Loucy (cell line): ENCODE data around the gene KCNV2.

ENCODE experiments used
- H2AFZ ChIP-seq: fragments of 200-600 bp; sonication (generic); 2 replicates; pipeline ENCODE4 v1.6.0; 2016; ENCODE audit warnings: antibody characterized with exemption, mild to moderate bottlenecking, low read length, moderate library complexity
- H3F3A ChIP-seq: fragments of 200-600 bp; 2 replicates; pipeline ENCODE4 v1.6.0; 2016; ENCODE audit warnings: antibody characterized with exemption, low read depth, mild to moderate bottlenecking
- H3K27me3 ChIP-seq: fragments of 200-600 bp; sonication (generic); 2 replicates; pipeline ENCODE4 v1.6.1; 2014; ENCODE audit warnings: low read length, mild to moderate bottlenecking; ENCODE audit not compliant: insufficient read depth, poor library complexity, severe bottlenecking
- H3K36me3 ChIP-seq: fragments of 200-600 bp; sonication (generic); 2 replicates; pipeline ENCODE4 v1.6.1; 2016; ENCODE audit warnings: low read length; ENCODE audit not compliant: insufficient read depth
- H3K4me1 ChIP-seq: fragments of 200-600 bp; sonication (generic); 2 replicates; pipeline ENCODE4 v1.5.1; 2014; ENCODE audit warnings: low read length, mild to moderate bottlenecking; ENCODE audit not compliant: insufficient read depth, poor library complexity, severe bottlenecking
- H3K4me2 ChIP-seq: fragments of 200-600 bp; sonication (generic); 2 replicates; pipeline ENCODE4 v1.6.0; 2014; ENCODE audit warnings: antibody characterized with exemption, low read length, low read depth, mild to moderate bottlenecking; ENCODE audit not compliant: poor library complexity, severe bottlenecking
- H3K4me3 ChIP-seq: fragments of 200-600 bp; sonication (generic); 2 replicates; pipeline ENCODE4 v1.5.1; 2014; ENCODE audit warnings: low read length, mild to moderate bottlenecking, mixed read lengths; ENCODE audit not compliant: poor library complexity, severe bottlenecking
- H3K79me2 ChIP-seq: fragments of 200-600 bp; sonication (generic); 2 replicates; pipeline ENCODE4 v1.6.1; 2014; ENCODE audit warnings: low read length; ENCODE audit not compliant: insufficient read depth
- H3K9ac ChIP-seq: fragments of 200-600 bp; sonication (generic); 2 replicates; pipeline ENCODE4 v1.6.0; 2014; ENCODE audit warnings: mild to moderate bottlenecking, low read depth, low read length, moderate library complexity; ENCODE audit not compliant: poor library complexity, severe bottlenecking
- H3K9me2 ChIP-seq: fragments of 200-600 bp; sonication (generic); replicated peaks from 2 replicates; pipeline ENCODE4 v1.6.1; 2016; ENCODE audit warnings: low read depth, low read length, mixed read lengths
- H3K9me3 ChIP-seq: fragments of 200-600 bp; sonication (generic); 2 replicates; pipeline ENCODE4 v1.6.1; 2014; ENCODE audit warnings: mild to moderate bottlenecking, antibody characterized with exemption, low read length, low read depth; ENCODE audit not compliant: insufficient read depth
- H4K20me1 ChIP-seq: fragments of 200-600 bp; sonication (generic); 2 replicates; pipeline ENCODE4 v1.6.0; 2014; ENCODE audit warnings: antibody characterized with exemption, low read length, mild to moderate bottlenecking; ENCODE audit not compliant: insufficient read depth, poor library complexity, severe bottlenecking
- CTCF ChIP-seq: fragments of 200-600 bp; sonication (generic); conservative IDR thresholded peaks from 2 replicates; pipeline ENCODE4 v1.5.1; 2014; ENCODE audit warnings: mild to moderate bottlenecking, antibody characterized with exemption, low read length
- EZH2phosphoT487 ChIP-seq: fragments of 200-600 bp; IDR thresholded peaks from 2 replicates; pipeline ENCODE4 v1.6.1; 2018; ENCODE audit warnings: antibody characterized with exemption, mild to moderate bottlenecking, moderate library complexity, borderline replicate concordance

KCNV2 gene

GRCh38 chr9:2720179-2720654 is 2.9 kb downstream of the KCNV2 start:
- H3K9me2 ChIP-seq, result no peaks in the 10 kb centered on the region
- H3K36me3 ChIP-seq, result no peaks in the 10 kb centered on the region
- H2AFZ ChIP-seq, result no peak overlapping the region
- H3K9me3 ChIP-seq, result no peaks in the 10 kb centered on the region
- H3K27me3 ChIP-seq, result no peaks in the 10 kb centered on the region
- no peaks in the 10 kb centered on the region for H3K4me1 ChIP-seq
- H4K20me1 ChIP-seq, result no peaks in the 10 kb centered on the region
- H3F3A ChIP-seq, result no peaks in the 10 kb centered on the region
- no peak overlapping the region for H3K4me3 ChIP-seq
- H3K4me2 ChIP-seq, result no peak overlapping the region
- TF ChIP-seq EZH2phosphoT487 (no peak), CTCF (no peak)
- H3K79me2 ChIP-seq, result no peaks in the 10 kb centered on the region
- H3K9ac ChIP-seq, result no peak overlapping the region

GRCh38 chr9:2722715-2723114 is 5.4 kb downstream of the KCNV2 start:
- H3K36me3 ChIP-seq, result no peaks in the 10 kb centered on the region

GRCh38 chr9:2723376-2724065 is 6.2 kb downstream of the KCNV2 start:
- H3F3A ChIP-seq, result no peaks in the 10 kb centered on the region
- H3K9me3 ChIP-seq, result no peaks in the 10 kb centered on the region
- TF ChIP-seq EZH2phosphoT487, result no peak
- no peak for TF ChIP-seq CTCF
- no peaks in the 10 kb centered on the region for H3K27me3 ChIP-seq
- peak overlapping the region; percentile 82; the same call in 1 of the 2 replicates for H2AFZ ChIP-seq
- H3K79me2 ChIP-seq, result no peaks in the 10 kb centered on the region
- no peak overlapping the region for H3K4me2 ChIP-seq
- no peaks in the 10 kb centered on the region for H3K9me2 ChIP-seq
- H3K36me3 ChIP-seq, result no peaks in the 10 kb centered on the region
- H3K9ac ChIP-seq, result no peak overlapping the region
- no peak overlapping the region for H3K4me3 ChIP-seq
- H3K4me1 ChIP-seq, result peaks cover 4% of the 10 kb centered on the region
- no peaks in the 10 kb centered on the region for H4K20me1 ChIP-seq

More at GRCh38 chr9:2722715-2723114, 5.4 kb downstream of the KCNV2 start:
- Histone ChIP-seq H3K27me3 (no peaks in the 10 kb centered on the region), H3K9me2 (no peaks in the 10 kb centered on the region), H3K4me3 (no peak overlapping the region), H3K9me3 (no peaks in the 10 kb centered on the region), H3F3A (no peaks in the 10 kb centered on the region), H3K79me2 (no peaks in the 10 kb centered on the region), H3K4me2 (no peak overlapping the region), H3K9ac (no peak overlapping the region), H3K4me1 (no peaks in the 10 kb centered on the region), H2AFZ (peak overlapping the region; percentile 82), H4K20me1 (no peaks in the 10 kb centered on the region)
- TF ChIP-seq CTCF (0 out of 2 replicates have a peak, but pooled peaks have one; percentile 13), EZH2phosphoT487 (no peak)
